Activated CD8-positive, alpha-beta T cell treated with anti-CD3 and anti-CD28 coated beads for 36 hours (primary cell): ENCODE measurements around the gene SF3B3. TPM values are rescaled to one million over a fixed set of nuclear protein-coding genes. Genes with fewer than 3 reads are reported as not detected.
"Not testable (repeated sequence)": the region's sequence is repeated elsewhere in the genome, so short reads cannot be mapped to it uniquely, and the experiment has no call there.

Source experiments
- ATAC-seq: fragments of 200-7000 bp; cut with Tn5 transposase; one replicate; pipeline ENCODE4 v1.10.0; 2021; ENCODE audit warnings: mild to moderate bottlenecking, moderate library complexity
- CTCF ChIA-PET: fragments of 350-600 bp; sonication (Branson Sonifier 250); formaldehyde crosslinking; loops from one replicate; lab custom pipeline; 2021; ENCODE audit warnings: antibody characterized with exemption; lab: Charles Lee
- POLR2A ChIA-PET: fragments of 350-600 bp; sonication (Branson Sonifier 250); formaldehyde crosslinking; loops from one replicate; lab custom pipeline; 2021; ENCODE audit warnings: antibody characterized with exemption; lab: Charles Lee
- DNase-seq: peaks from one replicate; pipeline ENCODE4 v3.0.0-alpha.2; 2020
- H3K27ac Mint-ChIP-seq: one replicate; pipeline ENCODE4 v1.8.0; 2021; ENCODE audit warnings: mild to moderate bottlenecking, mixed read lengths
- H3K27me3 Mint-ChIP-seq: one replicate; pipeline ENCODE4 v1.8.0; 2021; ENCODE audit warnings: mixed read lengths
- H3K36me3 Mint-ChIP-seq: one replicate; pipeline ENCODE4 v1.8.0; 2021; ENCODE audit warnings: low read depth, mixed read lengths
- H3K4me1 Mint-ChIP-seq: one replicate; pipeline ENCODE4 v1.8.0; 2021; ENCODE audit warnings: low read depth, mixed read lengths
- H3K4me3 Mint-ChIP-seq: one replicate; pipeline ENCODE4 v1.8.0; 2021; ENCODE audit warnings: mild to moderate bottlenecking, moderate library complexity, mixed read lengths
- H3K9me3 Mint-ChIP-seq: one replicate; pipeline ENCODE4 v1.8.0; 2021; ENCODE audit warnings: mixed read lengths
- intact Hi-C: fragments of 100-400 bp; cut with micrococcal nuclease; formaldehyde crosslinking; loops from one replicate; pipeline ENCODE4 v1.10.0; 2022
- total RNA-seq, 2 experiments: library from RNA; stranded (reverse); gene quantifications; one replicate each; pipeline ENCODE4 v1.2.3, GENCODE V29; 2021
- TF ChIP-seq, protein P1 (sequence below): fragments of 200-600 bp; IDR thresholded peaks from one replicate; pipeline ENCODE4 v1.8.0; 2022; ENCODE audit warnings: antibody characterized with exemption, mild to moderate bottlenecking

The SF3B3 gene
- total RNA-seq, 2 experiments from 2014 or later, result 543 to 552 TPM

DNA sequence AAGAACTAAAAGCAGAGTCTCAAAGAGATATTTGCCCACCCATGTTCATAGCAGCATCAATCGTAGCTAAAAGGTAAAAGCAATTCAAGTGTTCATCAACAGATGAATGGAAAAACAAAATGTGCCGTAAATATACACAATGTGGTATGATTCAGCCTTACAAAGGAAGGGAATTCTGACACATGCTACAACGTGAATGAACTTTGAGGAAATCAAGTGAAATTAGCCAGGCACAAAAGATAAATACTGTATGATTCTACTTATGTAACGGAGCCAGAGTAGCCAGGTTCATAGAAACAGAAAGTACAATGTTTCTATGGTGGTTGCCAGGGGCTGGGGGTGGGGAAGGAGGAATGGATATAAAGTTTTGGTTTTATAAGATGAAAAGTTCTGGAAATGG lies 64.9 kb downstream of the SF3B3 start:
- no peaks in the 10 kb centered on the region for H3K27me3 Mint-ChIP-seq
- DNase-seq, result no peak
- H3K36me3 Mint-ChIP-seq, result no peaks in the 10 kb centered on the region
- no peaks in the 10 kb centered on the region for H3K4me1 Mint-ChIP-seq
- TF ChIP-seq, protein P1, sequence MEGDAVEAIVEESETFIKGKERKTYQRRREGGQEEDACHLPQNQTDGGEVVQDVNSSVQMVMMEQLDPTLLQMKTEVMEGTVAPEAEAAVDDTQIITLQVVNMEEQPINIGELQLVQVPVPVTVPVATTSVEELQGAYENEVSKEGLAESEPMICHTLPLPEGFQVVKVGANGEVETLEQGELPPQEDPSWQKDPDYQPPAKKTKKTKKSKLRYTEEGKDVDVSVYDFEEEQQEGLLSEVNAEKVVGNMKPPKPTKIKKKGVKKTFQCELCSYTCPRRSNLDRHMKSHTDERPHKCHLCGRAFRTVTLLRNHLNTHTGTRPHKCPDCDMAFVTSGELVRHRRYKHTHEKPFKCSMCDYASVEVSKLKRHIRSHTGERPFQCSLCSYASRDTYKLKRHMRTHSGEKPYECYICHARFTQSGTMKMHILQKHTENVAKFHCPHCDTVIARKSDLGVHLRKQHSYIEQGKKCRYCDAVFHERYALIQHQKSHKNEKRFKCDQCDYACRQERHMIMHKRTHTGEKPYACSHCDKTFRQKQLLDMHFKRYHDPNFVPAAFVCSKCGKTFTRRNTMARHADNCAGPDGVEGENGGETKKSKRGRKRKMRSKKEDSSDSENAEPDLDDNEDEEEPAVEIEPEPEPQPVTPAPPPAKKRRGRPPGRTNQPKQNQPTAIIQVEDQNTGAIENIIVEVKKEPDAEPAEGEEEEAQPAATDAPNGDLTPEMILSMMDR, result no peak
- ChIA-PET CTCF (no interaction called here), POLR2A (interaction anchor here (1.1 kb wide), 1 partner anchor 105 kb away, joined by 6 read pairs; no protein-coding TSS in a partner anchor)
- intact Hi-C loops, result no loop called here
- no peak overlapping the region for H3K27ac Mint-ChIP-seq
- no peaks in the 10 kb centered on the region for H3K9me3 Mint-ChIP-seq
- H3K4me3 Mint-ChIP-seq, result no peak overlapping the region
- no peak for ATAC-seq

DNA sequence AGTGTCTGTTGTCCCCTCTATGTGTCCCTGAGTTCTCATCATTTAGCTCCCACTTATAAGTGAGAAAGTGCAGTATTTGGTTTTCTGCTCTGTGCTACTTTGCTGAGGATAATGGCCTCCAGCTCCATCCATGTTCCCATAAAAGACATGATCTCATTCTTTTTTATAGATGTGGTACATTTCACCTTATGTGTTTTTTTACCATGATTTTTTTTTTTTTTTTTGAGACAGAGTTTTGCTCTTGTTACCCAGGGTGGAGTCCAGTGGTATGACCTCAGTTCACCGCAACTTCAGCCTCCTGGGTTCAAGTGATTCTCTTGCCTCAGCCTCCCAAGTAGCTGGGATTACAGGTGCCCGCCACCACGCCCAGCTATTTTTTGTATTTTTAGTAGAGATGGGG lies 65.8 kb downstream of the SF3B3 start:
- H3K4me1 Mint-ChIP-seq, H3K27ac Mint-ChIP-seq, intact Hi-C loops, DNase-seq, H3K9me3 Mint-ChIP-seq, H3K36me3 Mint-ChIP-seq, ATAC-seq, H3K4me3 Mint-ChIP-seq, CTCF ChIA-PET, H3K27me3 Mint-ChIP-seq: not testable (repeated sequence)
- POLR2A ChIA-PET, result interaction anchor here (0.6 kb wide), 1 partner anchor 10 kb away, joined by 3 read pairs; no protein-coding TSS in a partner anchor

DNA sequence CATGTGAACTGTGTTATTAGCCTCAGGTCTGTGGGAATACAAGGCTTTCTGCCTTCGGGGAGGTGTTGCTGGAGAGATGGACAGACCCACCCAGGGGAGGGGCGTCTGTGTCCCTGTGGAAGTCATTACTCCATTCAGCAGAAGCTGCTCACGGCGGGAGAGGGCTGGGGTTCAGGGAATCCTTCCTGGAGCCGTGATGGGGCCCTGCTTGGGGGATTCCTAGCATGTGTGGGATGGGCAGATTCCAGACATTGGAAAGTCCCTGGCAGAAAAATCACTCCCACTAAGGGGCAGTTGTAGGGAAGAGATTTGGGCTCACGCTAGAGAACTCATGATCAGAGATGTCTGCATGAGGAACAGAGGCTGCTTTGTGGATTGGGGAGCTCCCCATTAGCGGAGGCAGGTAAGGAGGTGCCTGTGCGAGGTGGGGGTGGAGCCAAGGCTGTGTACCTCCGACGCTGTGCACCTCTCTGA lies 66.4 kb downstream of the SF3B3 start:
- intact Hi-C loops, result no loop called here
- H3K27ac Mint-ChIP-seq, result no peak overlapping the region
- ChIA-PET CTCF (no interaction called here), POLR2A (no interaction called here)
- H3K36me3 Mint-ChIP-seq, result no peaks in the 10 kb centered on the region
- H3K4me1 Mint-ChIP-seq, result no peaks in the 10 kb centered on the region
- no peaks in the 10 kb centered on the region for H3K27me3 Mint-ChIP-seq
- DNase-seq (no peak), ATAC-seq (no peak)
- H3K4me3 Mint-ChIP-seq, result no peak overlapping the region
- no peaks in the 10 kb centered on the region for H3K9me3 Mint-ChIP-seq
- TF ChIP-seq, protein P1, result no peak

DNA sequence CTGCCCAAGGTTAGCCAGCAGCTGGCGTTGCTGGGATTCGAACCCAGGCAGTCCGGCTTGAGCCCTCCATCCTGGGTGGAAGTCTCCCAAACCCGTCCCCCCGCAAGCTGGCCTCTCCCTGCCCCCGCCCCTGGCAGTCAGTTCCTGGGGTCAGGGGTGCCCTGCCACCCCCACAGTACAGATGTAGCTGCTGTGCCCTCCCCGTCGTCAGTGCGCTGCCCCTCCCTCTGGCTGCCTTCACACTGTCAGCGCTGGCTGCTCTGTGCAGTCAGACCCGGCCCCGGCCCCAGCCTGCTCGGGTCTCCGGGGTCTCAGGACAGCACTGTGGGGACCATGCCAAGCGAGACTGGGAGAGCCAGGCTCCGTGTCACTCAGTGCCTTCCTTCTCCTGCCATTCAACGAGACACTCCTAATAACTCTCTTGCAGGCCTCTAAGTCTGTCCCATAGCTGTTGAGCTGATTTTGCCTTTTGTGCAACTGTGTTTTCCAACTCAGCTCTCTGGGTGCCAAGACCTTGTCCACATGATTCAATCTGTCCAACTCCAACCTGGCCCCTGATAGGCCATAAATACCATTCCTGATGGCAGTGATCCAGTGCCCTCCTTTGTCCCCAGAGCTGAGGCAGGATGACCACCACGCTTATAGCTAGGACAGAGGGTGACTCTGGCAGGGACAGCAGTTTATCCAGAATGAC lies 67.3 kb downstream of the SF3B3 start:
- intact Hi-C loops, result no loop called here
- Mint-ChIP-seq H3K4me1 (no peaks in the 10 kb centered on the region), H3K9me3 (no peaks in the 10 kb centered on the region), H3K4me3 (no peak overlapping the region), H3K36me3 (no peaks in the 10 kb centered on the region), H3K27ac (no peak overlapping the region), H3K27me3 (no peaks in the 10 kb centered on the region)
- ChIA-PET POLR2A (interaction anchor here (0.7 to 1.3 kb wide), 2 partner anchors 12 to 18 kb away, joined by 3 to 4 read pairs; no protein-coding TSS in a partner anchor), CTCF (no interaction called here)
- TF ChIP-seq, protein P1, result no peak
- no peak for DNase-seq
- no peak for ATAC-seq

- no peaks in the 10 kb centered on the region for H3K36me3 Mint-ChIP-seq
- no peaks in the 10 kb centered on the region for H3K4me1 Mint-ChIP-seq
- no peak overlapping the region for H3K27ac Mint-ChIP-seq
- H3K9me3 Mint-ChIP-seq, result no peaks in the 10 kb centered on the region
- H3K27me3 Mint-ChIP-seq, result no peaks in the 10 kb centered on the region
- ChIA-PET POLR2A (interaction anchor here (1.3 kb wide), 1 partner anchor 13 kb away, joined by 4 read pairs; no protein-coding TSS in a partner anchor), CTCF (no interaction called here)
- no peak for ATAC-seq
- TF ChIP-seq, protein P1, result no peak
- intact Hi-C loops, result no loop called here
- no peak overlapping the region for H3K4me3 Mint-ChIP-seq
- DNase-seq, result no peak
Observed at GRCh38 chr16:70591615-70592014, 68.0 kb downstream of the SF3B3 start.
